NCI-H187 (cell line): ENCODE results near the gene AMOT.

ENCODE experiments used
- DNase-seq, 2 experiments: peaks; one replicate each; lab custom pipeline; 2025; lab: John Stamatoyannopoulos, UW

The AMOT gene

GRCh38 chrX:112738347-112739033 lies 102.1 kb downstream of the AMOT start:
- DNase-seq, result no peak

GRCh38 chrX:112736310-112736709 lies 104.3 kb downstream of the AMOT start:
- no peak for DNase-seq

GRCh38 chrX:112735147-112735546 lies 105.5 kb downstream of the AMOT start:
- DNase-seq, result no peak

DNA sequence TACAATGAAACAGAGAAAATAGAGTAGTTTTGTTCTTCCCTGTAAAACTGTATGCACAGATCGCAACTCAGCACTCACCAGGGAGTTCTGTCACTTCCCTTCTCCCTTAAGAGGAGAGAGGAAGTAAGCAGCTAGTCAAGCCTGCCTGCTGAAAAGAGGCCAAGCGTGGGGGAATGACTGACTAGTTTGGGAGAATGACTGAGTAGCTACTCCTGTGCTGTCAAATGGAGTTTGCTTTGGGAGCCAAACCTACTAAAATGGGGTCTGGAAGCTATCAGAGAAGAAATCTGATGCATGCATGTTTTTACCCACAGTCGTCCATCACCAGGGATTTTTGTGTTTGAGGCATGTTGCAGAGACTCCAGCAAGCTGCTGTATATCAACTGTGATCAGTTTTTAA lies 106.3 kb downstream of the AMOT start:
- DNase-seq, result no peak

DNA sequence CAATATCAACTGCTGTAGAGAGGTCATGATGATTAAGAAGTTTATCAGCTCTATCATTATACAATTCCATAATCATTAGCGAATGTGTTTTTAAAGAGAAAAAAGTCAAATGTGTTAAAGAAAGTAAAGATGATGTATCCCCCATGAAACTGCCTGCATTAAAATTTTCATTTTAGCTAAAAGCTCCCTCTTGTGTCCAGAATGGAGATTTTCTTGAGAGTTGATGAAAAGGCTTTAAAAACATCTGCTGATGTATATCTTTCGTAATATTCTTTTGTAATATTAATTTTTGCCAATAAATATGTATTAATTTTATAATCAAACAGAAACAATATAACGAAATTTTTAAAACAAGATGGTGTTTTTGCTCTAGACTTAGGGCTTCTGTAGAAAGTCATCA lies 108.8 kb downstream of the AMOT start:
- no peak for DNase-seq
